GM21423 (cell line): Measurements from ENCODE around the gene MAML2.

Experiments used
- ATAC-seq: cut with Tn5 transposase; IDR thresholded peaks from one replicate; pipeline ENCODE4 v1.9.1; 2021; ENCODE audit warnings: mild to moderate bottlenecking, moderate library complexity; ENCODE audit not compliant: unreplicated experiment

The MAML2 gene

GRCh38 chr11:96215826-96216225 lies 127.2 kb downstream of the MAML2 start:
- no peak for ATAC-seq

DNA sequence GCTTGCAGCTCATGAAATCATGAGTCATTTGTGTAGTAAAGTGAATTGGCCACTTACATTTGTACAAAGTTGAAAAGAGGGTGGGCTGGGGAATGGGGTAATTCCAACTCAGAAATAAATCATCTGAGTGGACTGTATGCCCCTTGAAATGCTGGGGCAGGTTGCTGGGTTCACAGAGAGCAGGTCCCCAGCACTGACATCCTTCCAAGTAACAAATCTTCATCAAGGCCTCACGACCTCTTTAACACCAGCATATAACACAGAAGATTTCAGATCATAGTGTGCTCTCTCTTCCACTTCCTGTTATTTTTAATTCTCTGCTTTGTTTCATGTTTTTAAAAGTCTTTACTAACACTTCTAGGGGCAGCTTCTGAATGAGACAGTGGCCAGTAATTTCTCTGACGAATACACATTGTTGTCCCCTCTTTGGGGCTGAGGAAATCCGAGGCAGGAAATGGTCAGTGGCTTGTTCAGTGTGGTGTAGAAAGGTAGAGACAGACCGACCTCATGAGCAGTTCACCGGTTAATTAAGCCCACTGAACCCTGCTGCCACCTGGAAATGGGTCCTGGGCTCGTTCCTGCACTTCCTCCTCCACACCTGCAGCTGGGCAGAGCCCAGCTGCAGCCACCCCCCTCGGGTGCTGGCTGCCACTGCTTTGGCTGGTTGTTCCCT lies 127.7 kb downstream of the MAML2 start:
- peak; percentile 84 for ATAC-seq

- no peak for ATAC-seq
These were observed 128.3 kb downstream of the MAML2 start for GRCh38 chr11:96214777-96215109.

- no peak for ATAC-seq
These were observed 129.5 kb downstream of the MAML2 start for GRCh38 chr11:96213500-96213899.

DNA sequence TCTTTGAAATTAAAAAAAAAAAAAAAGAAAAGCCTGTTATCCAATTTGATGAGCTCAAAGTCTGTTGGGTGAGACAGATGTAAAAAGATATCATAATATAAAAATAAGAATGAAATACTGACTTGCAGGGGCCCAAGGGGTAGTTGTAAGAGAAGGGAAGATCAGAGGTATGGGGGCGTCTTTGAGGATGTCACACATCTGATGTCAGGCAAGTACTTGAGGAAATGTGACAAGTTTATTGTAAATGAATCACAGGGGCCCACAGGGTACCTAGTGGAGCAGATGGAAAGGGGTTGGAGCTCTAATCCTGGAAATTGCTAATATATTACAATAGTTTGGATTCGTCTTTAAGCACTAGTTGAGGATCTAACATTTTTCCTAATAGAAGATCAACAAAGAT lies 131.6 kb downstream of the MAML2 start:
- no peak for ATAC-seq

DNA sequence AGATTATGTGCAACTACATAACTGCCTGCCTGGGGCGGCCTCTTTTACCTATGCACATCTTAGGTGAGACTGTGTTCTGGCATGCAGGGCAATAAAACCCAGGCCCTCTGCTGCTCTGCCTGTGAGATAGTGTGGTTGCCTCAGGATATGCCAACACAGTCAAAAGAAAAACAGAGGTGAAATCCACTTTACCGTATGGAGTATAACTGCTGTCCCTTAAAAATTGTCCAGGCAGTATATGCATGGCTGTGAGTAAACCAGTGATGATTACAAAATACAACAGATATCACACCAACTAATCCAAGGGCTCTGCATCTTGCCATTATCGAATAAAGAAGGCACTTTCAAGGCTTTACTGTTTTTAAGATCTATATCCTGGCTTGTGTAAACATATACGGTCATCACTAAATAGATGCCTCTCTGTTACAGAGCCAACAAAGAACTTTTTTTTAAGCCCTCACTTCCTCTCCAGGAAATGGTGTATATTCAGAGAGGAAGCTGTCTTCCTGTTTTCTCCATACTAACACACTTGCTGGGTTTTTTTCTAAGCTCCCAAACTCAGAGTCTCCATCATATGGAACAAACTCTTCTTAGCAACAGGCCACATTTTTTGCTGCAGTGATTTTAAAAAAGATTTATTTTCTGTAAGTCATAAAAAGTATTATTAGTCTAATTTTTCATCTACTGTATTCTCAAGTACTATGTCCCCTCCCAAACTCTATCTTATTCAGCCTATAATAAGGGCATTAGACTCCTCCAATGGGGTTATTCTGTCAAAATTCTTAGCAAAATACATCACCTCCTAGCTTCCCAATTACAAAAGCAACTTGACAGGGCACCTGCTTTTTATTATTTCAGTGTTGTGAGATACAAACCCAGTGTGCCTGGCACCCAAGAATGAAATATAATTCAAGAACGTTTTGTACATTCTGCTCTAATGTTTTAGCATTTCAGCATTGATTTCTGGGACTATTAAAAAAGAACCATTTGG lies 135.2 kb downstream of the MAML2 start:
- ATAC-seq = no peak

GRCh38 chr11:96206955-96207354 lies 136.0 kb downstream of the MAML2 start:
- no peak for ATAC-seq

DNA sequence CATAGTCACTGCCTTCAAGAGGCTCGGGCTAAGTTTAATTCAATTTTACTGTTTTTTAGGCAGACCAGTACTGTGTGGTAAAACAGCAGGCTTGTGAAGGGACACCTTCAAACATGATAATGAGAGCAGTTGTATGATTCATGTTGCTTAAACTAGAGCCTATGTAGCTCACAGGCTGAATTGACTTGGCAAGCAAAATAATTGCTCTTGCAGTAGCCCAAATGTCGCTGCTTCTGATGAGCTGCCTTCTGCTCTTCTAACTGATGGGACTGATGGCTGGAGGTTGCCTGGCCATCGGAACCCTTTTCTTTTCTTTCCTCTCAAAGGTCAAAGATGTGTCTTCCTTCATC lies 137.6 kb downstream of the MAML2 start:
- no peak for ATAC-seq

GRCh38 chr11:96204721-96205459 lies 138.1 kb downstream of the MAML2 start:
- no peak for ATAC-seq

DNA sequence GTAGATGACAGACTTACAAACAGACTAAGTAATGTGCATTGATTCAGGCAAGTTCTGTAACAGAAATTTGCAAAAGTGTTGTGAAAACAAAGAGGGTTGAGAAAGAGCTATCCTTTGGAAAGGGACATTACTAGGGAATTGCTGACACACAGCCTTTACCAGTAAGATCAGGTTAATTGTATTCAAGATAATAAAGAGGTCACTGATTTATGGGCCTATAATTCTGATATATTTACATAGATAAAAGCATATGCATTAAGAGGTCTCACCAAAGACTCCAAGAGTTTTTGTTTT lies 138.7 kb downstream of the MAML2 start:
- no peak for ATAC-seq

DNA sequence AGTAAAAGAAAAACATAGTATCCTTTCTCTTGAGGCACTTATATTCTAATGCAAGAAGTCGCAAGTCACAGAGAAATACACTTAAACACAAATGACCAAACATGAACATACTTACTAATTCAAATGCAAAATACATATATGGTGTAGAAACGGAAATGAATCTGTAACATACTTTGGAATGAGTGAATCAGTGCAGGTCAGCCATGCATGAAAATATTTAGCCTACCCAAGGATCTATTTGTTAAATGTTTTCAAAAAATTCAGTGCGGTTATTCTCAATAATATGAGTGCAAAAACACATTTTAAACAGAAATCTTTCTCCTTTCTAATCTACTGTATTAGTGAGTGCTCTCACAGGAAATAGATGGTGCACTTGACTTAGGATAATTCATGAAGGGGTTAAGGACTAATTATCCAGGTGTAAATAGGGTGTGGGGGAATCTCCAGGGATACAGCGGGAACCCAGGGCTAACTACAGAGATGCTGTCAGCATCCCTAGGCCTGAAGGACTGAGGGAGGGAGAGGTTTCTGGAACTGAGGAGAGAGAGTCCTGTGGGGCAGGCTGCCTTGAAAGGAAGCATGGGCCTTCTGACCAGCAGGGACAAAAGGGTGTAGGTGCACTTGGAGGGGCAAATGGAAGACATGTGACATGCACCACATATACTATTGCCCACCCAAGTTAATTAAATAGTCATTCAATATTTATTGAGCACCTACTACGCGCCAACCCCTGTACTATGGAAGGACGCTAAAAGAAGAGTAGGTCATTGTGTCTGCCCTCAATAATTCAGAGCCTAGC lies 139.2 kb downstream of the MAML2 start:
- no peak for ATAC-seq

DNA sequence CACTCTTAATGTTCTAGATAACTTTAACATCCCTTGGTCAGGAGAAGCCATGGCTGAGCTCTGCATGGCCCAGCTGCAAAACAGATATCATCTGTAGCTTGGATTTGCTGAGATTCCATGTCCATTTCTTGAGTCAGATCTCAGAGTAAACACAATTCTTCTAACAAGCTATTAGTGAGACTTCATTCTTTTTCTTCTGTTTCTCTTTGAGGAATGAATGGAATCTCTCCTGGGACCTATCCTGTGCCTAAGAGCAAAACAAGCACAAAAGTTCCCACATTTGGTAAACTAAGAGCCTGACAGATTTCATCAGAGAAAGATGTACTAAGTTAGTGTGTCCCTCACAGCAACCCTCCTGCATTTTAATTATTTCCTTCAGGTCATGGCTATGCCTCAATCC lies 142.8 kb downstream of the MAML2 start:
- no peak for ATAC-seq

- no peak for ATAC-seq
These were observed 143.4 kb downstream of the MAML2 start for GRCh38 chr11:96199563-96200025.

- peak; percentile 65 for ATAC-seq
These were observed 144.9 kb downstream of the MAML2 start for GRCh38 chr11:96197801-96198701.

DNA sequence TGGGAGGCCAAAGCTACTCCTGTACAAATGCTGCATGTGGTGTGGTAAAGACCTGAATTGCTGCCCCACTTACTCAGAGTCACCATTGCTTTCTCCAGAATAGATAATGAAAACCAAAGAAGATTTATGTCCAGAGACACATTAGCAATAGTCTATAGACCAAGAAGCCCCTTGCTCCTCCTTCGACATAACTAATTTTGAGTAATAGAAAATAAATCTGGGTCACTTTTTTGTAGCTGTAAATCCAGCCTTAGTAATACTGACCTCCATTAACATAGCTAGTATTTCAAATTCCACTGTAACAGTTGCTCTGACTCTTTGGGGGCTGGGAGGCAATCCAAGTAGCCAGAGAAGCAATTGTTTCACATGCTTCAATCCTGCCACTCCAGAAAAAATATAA lies 145.9 kb downstream of the MAML2 start:
- ATAC-seq = no peak

GRCh38 chr11:96196181-96196662 lies 146.8 kb downstream of the MAML2 start:
- ATAC-seq = no peak

DNA sequence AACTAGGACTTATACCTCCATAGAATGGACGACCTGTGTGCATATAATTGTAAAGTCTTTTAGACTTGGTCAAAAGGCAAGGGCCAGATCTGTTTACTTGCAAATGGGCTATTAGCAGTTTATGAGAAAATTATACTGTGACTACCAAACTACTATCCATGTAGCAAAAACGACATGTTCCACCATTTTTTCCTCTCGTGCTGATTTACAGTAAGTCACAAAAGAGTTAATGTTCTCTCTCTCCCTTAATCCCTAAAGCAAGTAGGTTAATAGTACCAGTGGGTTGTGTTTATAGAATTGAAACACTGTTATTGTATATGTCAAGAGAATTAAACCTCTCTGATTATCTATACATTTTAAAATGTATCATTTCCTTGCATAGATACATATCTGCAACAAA lies 147.3 kb downstream of the MAML2 start:
- no peak for ATAC-seq

- no peak for ATAC-seq
These were observed 148.2 kb downstream of the MAML2 start for GRCh38 chr11:96194581-96195374.
